ENCODE data around the gene ATP9B. TPM values are rescaled to one million over a fixed set of nuclear protein-coding genes. Genes with fewer than 3 reads are reported as not detected.

The ATP9B gene
- total RNA-seq, 1 experiment from 2014 or later, result 15.6 TPM

DNA sequence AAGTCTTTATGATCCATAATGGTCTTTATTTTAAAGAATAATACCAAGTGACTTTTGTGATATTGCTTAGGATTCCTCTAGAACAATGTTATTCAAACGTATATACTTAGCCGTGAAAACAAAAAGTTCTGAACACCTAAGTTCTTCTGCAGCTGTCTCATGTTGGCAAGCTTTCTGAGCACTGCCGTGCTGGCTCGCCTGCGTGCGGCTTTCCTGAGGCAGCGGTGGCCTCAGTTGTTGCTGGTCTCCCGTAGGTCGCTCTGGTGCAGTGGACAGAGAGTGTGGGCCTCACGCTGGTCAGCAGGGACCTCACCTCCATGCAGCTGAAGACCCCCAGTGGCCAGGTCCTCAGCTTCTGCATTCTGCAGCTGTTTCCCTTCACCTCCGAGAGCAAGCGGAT lies 259.7 kb downstream of the ATP9B start:
- Histone ChIP-seq H2AFZ (ENCODE audit: low read length) (no peak overlapping the region), H3K36me3 (ENCODE audit: low read depth, low read length) (no peaks in the 10 kb centered on the region), H3K4me1 (ENCODE audit: insufficient read depth, low read length) (no peaks in the 10 kb centered on the region), H4K20me1 (ENCODE audit: low read length) (no peaks in the 10 kb centered on the region), H3K4me2 (ENCODE audit: low read length) (no peak overlapping the region), H3K9me2 (replicated peaks; ENCODE audit: low read length) (no peaks in the 10 kb centered on the region), H3K27ac (ENCODE audit: low read length) (no peak overlapping the region), H3K9ac (ENCODE audit: low read length) (no peak overlapping the region), H3K27me3 (ENCODE audit: low read length) (no peaks in the 10 kb centered on the region), H3F3A (ENCODE audit: low read length, unreplicated experiment) (no peaks in the 10 kb centered on the region), H3K4me3 (ENCODE audit: low read length) (no peak overlapping the region), H3K9me3 (ENCODE audit: low read length) (no peaks in the 10 kb centered on the region), H3K79me2 (ENCODE audit: low read length) (no peaks in the 10 kb centered on the region)
- POLR2A ChIA-PET (ENCODE audit: unreplicated experiment), result no interaction called here
- intact Hi-C loops (cut with micrococcal nuclease), result no loop called here
- CTCF ChIA-PET, result no interaction called here
- no TSS peak for BruUV-seq (replicated peaks)
- ATAC-seq (no peak), DNase-seq (no peak)
- TF ChIP-seq, protein P1, sequence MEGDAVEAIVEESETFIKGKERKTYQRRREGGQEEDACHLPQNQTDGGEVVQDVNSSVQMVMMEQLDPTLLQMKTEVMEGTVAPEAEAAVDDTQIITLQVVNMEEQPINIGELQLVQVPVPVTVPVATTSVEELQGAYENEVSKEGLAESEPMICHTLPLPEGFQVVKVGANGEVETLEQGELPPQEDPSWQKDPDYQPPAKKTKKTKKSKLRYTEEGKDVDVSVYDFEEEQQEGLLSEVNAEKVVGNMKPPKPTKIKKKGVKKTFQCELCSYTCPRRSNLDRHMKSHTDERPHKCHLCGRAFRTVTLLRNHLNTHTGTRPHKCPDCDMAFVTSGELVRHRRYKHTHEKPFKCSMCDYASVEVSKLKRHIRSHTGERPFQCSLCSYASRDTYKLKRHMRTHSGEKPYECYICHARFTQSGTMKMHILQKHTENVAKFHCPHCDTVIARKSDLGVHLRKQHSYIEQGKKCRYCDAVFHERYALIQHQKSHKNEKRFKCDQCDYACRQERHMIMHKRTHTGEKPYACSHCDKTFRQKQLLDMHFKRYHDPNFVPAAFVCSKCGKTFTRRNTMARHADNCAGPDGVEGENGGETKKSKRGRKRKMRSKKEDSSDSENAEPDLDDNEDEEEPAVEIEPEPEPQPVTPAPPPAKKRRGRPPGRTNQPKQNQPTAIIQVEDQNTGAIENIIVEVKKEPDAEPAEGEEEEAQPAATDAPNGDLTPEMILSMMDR (conservative IDR thresholded peaks at IDR 0.05; ENCODE audit: low read depth, low read length), result no peak
- TF ChIP-seq EZH2 (IDR thresholded peaks at IDR 0.05; ENCODE audit: low read length, unreplicated experiment), result no peak
- TF ChIP-seq EZH2phosphoT487 (IDR thresholded peaks at IDR 0.05; ENCODE audit: borderline replicate concordance, low read length), result no peak

DNA sequence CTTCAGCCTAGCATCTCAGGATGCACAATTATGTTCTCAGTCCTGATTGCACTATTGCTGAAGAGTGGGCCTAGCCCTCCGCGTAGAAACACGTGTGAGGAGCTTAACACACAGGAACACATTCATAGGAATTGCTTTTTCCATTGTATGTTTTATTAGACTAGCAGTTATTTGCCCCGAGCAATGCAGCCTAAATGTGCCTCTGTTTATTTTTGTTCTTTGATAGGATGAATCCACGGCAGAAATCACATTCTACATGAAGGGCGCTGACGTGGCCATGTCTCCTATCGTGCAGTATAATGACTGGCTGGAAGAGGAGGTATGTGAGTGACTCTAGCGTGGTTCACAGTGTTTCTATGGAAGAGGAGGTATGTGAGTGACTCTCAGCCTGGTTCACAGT lies 260.6 kb downstream of the ATP9B start:
- no TSS peak for BruUV-seq (replicated peaks)
- Histone ChIP-seq H3K36me3 (ENCODE audit: low read depth, low read length) (no peaks in the 10 kb centered on the region), H3K4me1 (ENCODE audit: insufficient read depth, low read length) (no peaks in the 10 kb centered on the region), H3F3A (ENCODE audit: low read length, unreplicated experiment) (no peaks in the 10 kb centered on the region), H3K9me2 (replicated peaks; ENCODE audit: low read length) (no peaks in the 10 kb centered on the region), H3K79me2 (ENCODE audit: low read length) (no peaks in the 10 kb centered on the region), H3K27me3 (ENCODE audit: low read length) (no peaks in the 10 kb centered on the region), H4K20me1 (ENCODE audit: low read length) (no peaks in the 10 kb centered on the region), H3K9ac (ENCODE audit: low read length) (no peak overlapping the region), H2AFZ (ENCODE audit: low read length) (no peak overlapping the region), H3K9me3 (ENCODE audit: low read length) (no peaks in the 10 kb centered on the region), H3K4me2 (ENCODE audit: low read length) (no peak overlapping the region), H3K27ac (ENCODE audit: low read length) (no peak overlapping the region), H3K4me3 (ENCODE audit: low read length) (no peak overlapping the region)
- DNase-seq (no peak), ATAC-seq (no peak)
- intact Hi-C loops (cut with micrococcal nuclease), result no loop called here
- POLR2A ChIA-PET (ENCODE audit: unreplicated experiment), result interaction anchor here (0.6 kb wide), 1 partner anchor 202 kb away, joined by 3 read pairs; no protein-coding TSS in a partner anchor
- CTCF ChIA-PET, result no interaction called here
- TF ChIP-seq, protein P1 (conservative IDR thresholded peaks at IDR 0.05; ENCODE audit: low read depth, low read length), result no peak
- TF ChIP-seq EZH2phosphoT487 (IDR thresholded peaks at IDR 0.05; ENCODE audit: borderline replicate concordance, low read length) (no peak), EZH2 (IDR thresholded peaks at IDR 0.05; ENCODE audit: low read length, unreplicated experiment) (no peak)

GRCh38 chr18:79332646-79333045 lies 263.5 kb downstream of the ATP9B start:
- no peaks in the 10 kb centered on the region for H3K27me3 ChIP-seq (ENCODE audit: low read length)
- H3K9me3 ChIP-seq (ENCODE audit: low read length), result no peaks in the 10 kb centered on the region
- TF ChIP-seq, protein P1 (conservative IDR thresholded peaks at IDR 0.05; ENCODE audit: low read depth, low read length), result no peak
- TF ChIP-seq EZH2 (IDR thresholded peaks at IDR 0.05; ENCODE audit: low read length, unreplicated experiment) (no peak), EZH2phosphoT487 (IDR thresholded peaks at IDR 0.05; ENCODE audit: borderline replicate concordance, low read length) (no peak)
- H3K4me1 ChIP-seq (ENCODE audit: insufficient read depth, low read length), result no peaks in the 10 kb centered on the region
- ChIA-PET POLR2A (ENCODE audit: unreplicated experiment) (no interaction called here), CTCF (no interaction called here)
- no peaks in the 10 kb centered on the region for H3F3A ChIP-seq (ENCODE audit: low read length, unreplicated experiment)
- H4K20me1 ChIP-seq (ENCODE audit: low read length), result no peaks in the 10 kb centered on the region
- no peak overlapping the region for H3K4me3 ChIP-seq (ENCODE audit: low read length)
- no peak overlapping the region for H3K9ac ChIP-seq (ENCODE audit: low read length)
- no TSS peak for BruUV-seq (replicated peaks)
- H2AFZ ChIP-seq (ENCODE audit: low read length), result no peak overlapping the region
- no peaks in the 10 kb centered on the region for H3K79me2 ChIP-seq (ENCODE audit: low read length)
- DNase-seq, result no peak
- H3K9me2 ChIP-seq (replicated peaks; ENCODE audit: low read length), result no peaks in the 10 kb centered on the region
- H3K4me2 ChIP-seq (ENCODE audit: low read length), result no peak overlapping the region
- no peaks in the 10 kb centered on the region for H3K36me3 ChIP-seq (ENCODE audit: low read depth, low read length)
- no peak for ATAC-seq
- H3K27ac ChIP-seq (ENCODE audit: low read length), result no peak overlapping the region
- intact Hi-C loops (cut with micrococcal nuclease), result no loop called here

Measured in PC-3 (cell line).